Measurements from ENCODE around the gene TTC31. TPM values are rescaled to one million over a fixed set of nuclear protein-coding genes. Genes with fewer than 3 reads are reported as not detected.

TTC31 gene
- total and polyA plus RNA-seq, 4 experiments from 2014 or later = 17.0 to 46.9 (median 31.4) TPM

GRCh38 chr2:74447230-74447999 is 35.5 kb upstream of the TTC31 start:
- Histone ChIP-seq H3K27me3 (ENCODE audit: insufficient read depth, low read length) (no peaks in the 10 kb centered on the region), H3K4me3 (ENCODE audit: low read length in 2 of 2) (no peak overlapping the region), H3K4me1 (ENCODE audit: insufficient read depth, low read length) (peaks cover 6% of the 10 kb centered on the region), H3K27ac (ENCODE audit: low read depth, low read length) (no peak overlapping the region), H3K36me3 (ENCODE audit: insufficient read depth, low read length) (no peaks in the 10 kb centered on the region), H3K9me3 (ENCODE audit: control insufficient read depth in 1 of 2, low read length in 2 of 2) (no peaks in the 10 kb centered on the region)
- CTCF ChIA-PET (ENCODE audit: partially characterized antibody) = no interaction called here
- no peaks in the 10 kb centered on the region for H3K36me3 Mint-ChIP-seq
- POLR2A ChIA-PET (ENCODE audit: partially characterized antibody) = no interaction called here
- H3K4me1 Mint-ChIP-seq = peaks cover 1 to 4% (median 3%) of the 10 kb centered on the region in 4 donors
- intact Hi-C loops (cut with micrococcal nuclease) = no loop called here
- no peak for DNase-seq
- no peak overlapping the region for H3K27ac Mint-ChIP-seq
- H3K9me3 Mint-ChIP-seq = no peaks in the 10 kb centered on the region
- H3K4me3 Mint-ChIP-seq = no peak overlapping the region
- peaks cover 6 to 8% of the 10 kb centered on the region in 2 donors for H3K27me3 Mint-ChIP-seq

- Histone ChIP-seq H3K9me3 (ENCODE audit: control insufficient read depth in 1 of 2, low read length in 2 of 2) (no peaks in the 10 kb centered on the region), H3K36me3 (ENCODE audit: insufficient read depth, low read length) (no peaks in the 10 kb centered on the region), H3K27me3 (ENCODE audit: insufficient read depth, low read length) (no peaks in the 10 kb centered on the region), H3K4me1 (ENCODE audit: insufficient read depth, low read length) (peaks cover 16% of the 10 kb centered on the region), H3K27ac (ENCODE audit: low read depth, low read length) (no peak overlapping the region), H3K4me3 (ENCODE audit: low read length in 2 of 2) (no peak overlapping the region)
- Mint-ChIP-seq H3K27me3 (peaks cover 3 to 7% of the 10 kb centered on the region in 2 donors), H3K4me3 (no peak overlapping the region), H3K36me3 (no peaks in the 10 kb centered on the region), H3K9me3 (no peaks in the 10 kb centered on the region), H3K27ac (no peak overlapping the region), H3K4me1 (peaks cover 10 to 13% (median 12%) of the 10 kb centered on the region in 4 donors)
- CTCF ChIA-PET (ENCODE audit: partially characterized antibody) = interaction anchor here (1.0 kb wide), 1 partner anchor 140 kb away, joined by 3 read pairs; no protein-coding TSS in a partner anchor
- intact Hi-C loops (cut with micrococcal nuclease) = no loop called here
- POLR2A ChIA-PET (ENCODE audit: partially characterized antibody) = no interaction called here
- DNase-seq = no peak
These were observed 34.1 kb upstream of the TTC31 start for GRCh38 chr2:74448771-74449170.

GRCh38 chr2:74450570-74451190 is 32.2 kb upstream of the TTC31 start:
- no peaks in the 10 kb centered on the region for H3K9me3 ChIP-seq (ENCODE audit: control insufficient read depth in 1 of 2, low read length in 2 of 2)
- ChIA-PET POLR2A (ENCODE audit: partially characterized antibody) (interaction anchor here (0.7 kb wide), 2 partner anchors 25 to 32 kb away, joined by 3 to 4 read pairs; partner anchors contain the start of genes CCDC142 and TTC31), CTCF (ENCODE audit: partially characterized antibody) (interaction anchor here (1.1 kb wide), 1 partner anchor 32 kb away, joined by 3 read pairs; the partner anchor contains the start of genes CCDC142 and TTC31)
- Mint-ChIP-seq H3K36me3 (peaks cover 3 to 7% of the 10 kb centered on the region in 2 donors), H3K27ac (peak overlapping the region in 3 of 7 donors; percentile 4 to 26 (median 15)), H3K4me1 (peaks cover 23 to 28% (median 27%) of the 10 kb centered on the region in 4 donors), H3K9me3 (no peaks in the 10 kb centered on the region), H3K27me3 (no peaks in the 10 kb centered on the region), H3K4me3 (no peak overlapping the region)
- no peak overlapping the region for H3K27ac ChIP-seq (ENCODE audit: low read depth, low read length)
- H3K4me1 ChIP-seq (ENCODE audit: insufficient read depth, low read length) = peaks cover 29% of the 10 kb centered on the region
- intact Hi-C loops (cut with micrococcal nuclease) = loop anchor here (10.0 kb wide), 1 partner anchor 526 kb away; the partner anchor contains the start of gene DGUOK
- no peak overlapping the region for H3K4me3 ChIP-seq (ENCODE audit: low read length in 2 of 2)
- no peaks in the 10 kb centered on the region for H3K36me3 ChIP-seq (ENCODE audit: insufficient read depth, low read length)
- H3K27me3 ChIP-seq (ENCODE audit: insufficient read depth, low read length) = no peaks in the 10 kb centered on the region
- DNase-seq = no peak

GRCh38 chr2:74454654-74455511 is 28.0 kb upstream of the TTC31 start, which contains the start of gene INO80B:
TSS of gene INO80B (plus strand) at chr2:74455087. CDS start at chr2:74455117, 30 bp downstream.
- intact Hi-C loops (cut with micrococcal nuclease) = loop anchor here (1.0 to 10.0 kb wide), 9 partner anchors 28 to 1220 kb away; partner anchors contain the start of genes AUP1, CCT7, DGUOK and HTRA2
- peak; percentile 97 to 99 (median 98) for DNase-seq
- no peaks in the 10 kb centered on the region for H3K27me3 Mint-ChIP-seq
- peaks cover 56% of the 10 kb centered on the region for H3K4me1 ChIP-seq (ENCODE audit: insufficient read depth, low read length)
- no peaks in the 10 kb centered on the region for H3K9me3 ChIP-seq (ENCODE audit: control insufficient read depth in 1 of 2, low read length in 2 of 2)
- peaks cover 46 to 70% (median 60%) of the 10 kb centered on the region in 4 donors for H3K4me1 Mint-ChIP-seq
- no peaks in the 10 kb centered on the region for H3K9me3 Mint-ChIP-seq
- H3K4me3 Mint-ChIP-seq = peak within 1 kb of the TSS; percentile 97 to 99 (median 99)
- CTCF ChIA-PET (ENCODE audit: partially characterized antibody) = interaction anchor here (0.8 to 4.6 kb wide), 10 partner anchors 13 to 134 kb away, joined by 3 to 66 read pairs (median 7); partner anchors contain the start of genes C2orf81, CCDC142, MRPL53 and TTC31
- no peaks in the 10 kb centered on the region for H3K36me3 ChIP-seq (ENCODE audit: insufficient read depth, low read length)
- peak within 1 kb of the TSS; percentile 92 to 100 (median 99) for H3K27ac Mint-ChIP-seq
- H3K27me3 ChIP-seq (ENCODE audit: insufficient read depth, low read length) = no peaks in the 10 kb centered on the region
- H3K36me3 Mint-ChIP-seq = peaks cover 3 to 16% of the 10 kb centered on the region in 2 donors
- POLR2A ChIA-PET (ENCODE audit: partially characterized antibody) = interaction anchor here (0.6 to 9.5 kb wide), 21 partner anchors 10 to 718 kb away, joined by 3 to 516 read pairs (median 4); partner anchors contain the start of genes AUP1, C2orf81, CCDC142 and HTRA2
- H3K4me3 ChIP-seq (ENCODE audit: low read length in 2 of 2) = peak within 1 kb of the TSS; percentile 62 to 75
- H3K27ac ChIP-seq (ENCODE audit: low read depth, low read length) = peak within 1 kb of the TSS; percentile 100

- POLR2A ChIA-PET (ENCODE audit: partially characterized antibody) = interaction anchor here (0.7 to 9.5 kb wide), 16 partner anchors 8 to 720 kb away, joined by 3 to 516 read pairs (median 8); partner anchors contain the start of genes AUP1, C2orf81, CCDC142 and HTRA2
- Histone ChIP-seq H3K9me3 (ENCODE audit: control insufficient read depth in 1 of 2, low read length in 2 of 2) (no peaks in the 10 kb centered on the region), H3K4me1 (ENCODE audit: insufficient read depth, low read length) (peaks cover 53% of the 10 kb centered on the region), H3K36me3 (ENCODE audit: insufficient read depth, low read length) (peaks cover 8% of the 10 kb centered on the region), H3K4me3 (ENCODE audit: low read length in 2 of 2) (peak overlapping the region; percentile 63 to 93), H3K27me3 (ENCODE audit: insufficient read depth, low read length) (no peaks in the 10 kb centered on the region), H3K27ac (ENCODE audit: low read depth, low read length) (peak overlapping the region; percentile 100)
- Mint-ChIP-seq H3K9me3 (peaks cover 0 to 2% (median 0%) of the 10 kb centered on the region in 8 donors), H3K36me3 (peaks cover 3 to 19% of the 10 kb centered on the region in 2 donors), H3K4me1 (peaks cover 48 to 75% (median 62%) of the 10 kb centered on the region in 4 donors), H3K27ac (peak overlapping the region; percentile 92 to 100 (median 99)), H3K27me3 (no peaks in the 10 kb centered on the region), H3K4me3 (peak overlapping the region; percentile 95 to 99 (median 98))
- intact Hi-C loops (cut with micrococcal nuclease) = loop anchor here (1.0 to 10.0 kb wide), 3 partner anchors 8 to 532 kb away; partner anchors contain the start of genes C2orf81, DGUOK, MOGS and WDR54
- CTCF ChIA-PET (ENCODE audit: partially characterized antibody) = interaction anchor here (0.6 to 4.6 kb wide), 8 partner anchors 10 to 132 kb away, joined by 3 to 66 read pairs (median 8); partner anchors contain the start of genes CCDC142 and TTC31
- no peak for DNase-seq
These were observed 25.7 kb upstream of the TTC31 start for GRCh38 chr2:74457129-74457548.

- peak overlapping the region; percentile 93 to 99 (median 98) for H3K4me3 Mint-ChIP-seq
- H3K9me3 ChIP-seq (ENCODE audit: control insufficient read depth in 1 of 2, low read length in 2 of 2) = no peaks in the 10 kb centered on the region
- peaks cover 3 to 21% of the 10 kb centered on the region in 2 donors for H3K36me3 Mint-ChIP-seq
- H3K4me3 ChIP-seq (ENCODE audit: low read length in 2 of 2) = peak overlapping the region; percentile 70 to 93
- peak overlapping the region; percentile 100 for H3K27ac ChIP-seq (ENCODE audit: low read depth, low read length)
- H3K4me1 ChIP-seq (ENCODE audit: insufficient read depth, low read length) = peaks cover 48% of the 10 kb centered on the region
- H3K4me1 Mint-ChIP-seq = peaks cover 44 to 70% (median 58%) of the 10 kb centered on the region in 4 donors
- peaks cover 0 to 2% (median 0%) of the 10 kb centered on the region in 8 donors for H3K9me3 Mint-ChIP-seq
- peak overlapping the region; percentile 92 to 100 (median 99) for H3K27ac Mint-ChIP-seq
- H3K36me3 ChIP-seq (ENCODE audit: insufficient read depth, low read length) = peaks cover 13% of the 10 kb centered on the region
- H3K27me3 ChIP-seq (ENCODE audit: insufficient read depth, low read length) = no peaks in the 10 kb centered on the region
- DNase-seq = peak in 3 of 5 donors; percentile 81 to 90 (median 81)
- ChIA-PET CTCF (ENCODE audit: partially characterized antibody) (interaction anchor here (1.2 to 4.6 kb wide), 8 partner anchors 10 to 130 kb away, joined by 3 to 66 read pairs (median 9); partner anchors contain the start of genes CCDC142, MRPL53, PCGF1 and TTC31), POLR2A (ENCODE audit: partially characterized antibody) (interaction anchor here (0.7 to 9.5 kb wide), 27 partner anchors 7 to 1224 kb away, joined by 3 to 516 read pairs (median 6); partner anchors contain the start of genes AUP1, C2orf81, CCDC142 and CCT7)
- intact Hi-C loops (cut with micrococcal nuclease) = loop anchor here (1.0 to 10.0 kb wide), 6 partner anchors 8 to 533 kb away; partner anchors contain the start of genes AUP1, C2orf81, DGUOK and HTRA2
- H3K27me3 Mint-ChIP-seq = no peaks in the 10 kb centered on the region
These were observed 25.2 kb upstream of the TTC31 start for GRCh38 chr2:74457549-74458131.

All from CD4-positive, alpha-beta memory T cell (primary cell).